ENCODE measurements around the gene GOLGA5. TPM values are rescaled to one million over a fixed set of nuclear protein-coding genes. Genes with fewer than 3 reads are reported as not detected.

GOLGA5 gene
- total RNA-seq, 6 donors from 2014 or later = 24.1 to 60.0 (median 32.2) TPM

GRCh38 chr14:92886337-92886736, 92.2 kb downstream of the GOLGA5 start:
- 57 to 60% methylated on average over 11 of the region's 11 CpGs for WGBS, 2 donors
- Histone ChIP-seq H3K27ac (no peak overlapping the region), H3K9me3 (no peaks in the 10 kb centered on the region), H3K36me3 (no peaks in the 10 kb centered on the region), H3K4me1 (no peaks in the 10 kb centered on the region), H3K27me3 (no peaks in the 10 kb centered on the region), H3K4me3 (no peak overlapping the region)
- DNase-seq (no peak), ATAC-seq (ENCODE audit: low FRiP score in 2 of 2) (no peak)
- TF ChIP-seq POLR2AphosphoS5 (IDR thresholded peaks at IDR 0.05) = no peak
- TF ChIP-seq EP300 (IDR thresholded peaks at IDR 0.05) = no peak
- TF ChIP-seq POLR2A (IDR thresholded peaks at IDR 0.05) = no peak
- TF ChIP-seq CTCF (IDR thresholded peaks at IDR 0.05) = no peak

- TF ChIP-seq CTCF (IDR thresholded peaks at IDR 0.05) = no peak
- TF ChIP-seq POLR2AphosphoS5 (IDR thresholded peaks at IDR 0.05) = no peak
- 90 to 93% methylated on average over 1 of the region's 1 CpG for WGBS, 2 donors
Observed at GRCh38 chr14:92887157-92887556, 93.1 kb downstream of the GOLGA5 start.

GRCh38 chr14:92888896-92889295, 94.8 kb downstream of the GOLGA5 start:
- Histone ChIP-seq H3K27ac (no peak overlapping the region), H3K36me3 (no peaks in the 10 kb centered on the region), H3K27me3 (no peaks in the 10 kb centered on the region), H3K9me3 (no peaks in the 10 kb centered on the region), H3K4me3 (no peak overlapping the region), H3K4me1 (no peaks in the 10 kb centered on the region)
- no peak for ATAC-seq (ENCODE audit: low FRiP score in 2 of 2)
- no peak for DNase-seq
- TF ChIP-seq CTCF (IDR thresholded peaks at IDR 0.05) = no peak
- TF ChIP-seq EP300 (IDR thresholded peaks at IDR 0.05) = no peak
- TF ChIP-seq POLR2A (IDR thresholded peaks at IDR 0.05) = no peak
- TF ChIP-seq POLR2AphosphoS5 (IDR thresholded peaks at IDR 0.05) = no peak

More at GRCh38 chr14:92887157-92887556, 93.1 kb downstream of the GOLGA5 start:
- no peak overlapping the region for H3K4me3 ChIP-seq
- ATAC-seq (ENCODE audit: low FRiP score in 2 of 2) (no peak), DNase-seq (no peak)
- no peak overlapping the region for H3K27ac ChIP-seq
- no peaks in the 10 kb centered on the region for H3K36me3 ChIP-seq
- H3K9me3 ChIP-seq = no peaks in the 10 kb centered on the region
- no peaks in the 10 kb centered on the region for H3K4me1 ChIP-seq
- no peaks in the 10 kb centered on the region for H3K27me3 ChIP-seq

Other genes with a start within 250 kb of the GOLGA5 start
- gene LGMN, start 45.7 kb upstream of the GOLGA5 start, total RNA-seq = 100 to 1,000 TPM in 3 of 6 donors, 10 to 100 TPM in 3; 53.4 to 222 (median 123) TPM
- gene CHGA, start 128.8 kb downstream of the GOLGA5 start, total RNA-seq = under 1 TPM in 2 of 6 donors, not detected in 4; 0.46 to 0.81 TPM

Measured in upper lobe of left lung (tissue), 6 donors.